Hindlimb muscle (tissue), 1 donor: Measurements from ENCODE around the gene COL4A2. TPM values are rescaled to one million over a fixed set of nuclear protein-coding genes. Genes with fewer than 3 reads are reported as not detected.

Experiments
- DNase-seq: peaks from one replicate; pipeline ENCODE4 v3.0.0-alpha.2; 2013
- polyA plus RNA-seq: library from polyadenylated mRNA; unstranded; fragments of 120-200 nt; gene quantifications from one replicate; pipeline ENCODE4 v1.2.1, GENCODE V29; 2013; ENCODE audit not compliant: insufficient read length

COL4A2 gene
- polyA plus RNA-seq, 1 donor, result 562 TPM

- DNase-seq, result no peak
These were observed 192.7 kb downstream of the COL4A2 start for GRCh38 chr13:110499621-110500281.

GRCh38 chr13:110500341-110500740 lies 193.3 kb downstream of the COL4A2 start:
- no peak for DNase-seq

- DNase-seq, result no peak
These were observed 194.1 kb downstream of the COL4A2 start for GRCh38 chr13:110501188-110501587.

- no peak for DNase-seq
These were observed 196.2 kb downstream of the COL4A2 start for GRCh38 chr13:110503037-110503901.

- DNase-seq, result no peak
These were observed 197.0 kb downstream of the COL4A2 start for GRCh38 chr13:110503979-110504499.

- no peak for DNase-seq
These were observed 198.5 kb downstream of the COL4A2 start for GRCh38 chr13:110505594-110505993.

GRCh38 chr13:110506396-110506795 lies 199.3 kb downstream of the COL4A2 start:
- DNase-seq, result no peak

- DNase-seq, result no peak
These were observed 199.9 kb downstream of the COL4A2 start for GRCh38 chr13:110506859-110507566.

- DNase-seq, result no peak
These were observed 200.7 kb downstream of the COL4A2 start for GRCh38 chr13:110507678-110508381.

- no peak for DNase-seq
These were observed 202.4 kb downstream of the COL4A2 start for GRCh38 chr13:110509478-110509926.

- DNase-seq, result peak; percentile 40
These were observed 203.1 kb downstream of the COL4A2 start for GRCh38 chr13:110509971-110510786.

- DNase-seq, result no peak
These were observed 204.6 kb downstream of the COL4A2 start for GRCh38 chr13:110511509-110512181.

- DNase-seq, result no peak
These were observed 205.2 kb downstream of the COL4A2 start for GRCh38 chr13:110512198-110512740.

GRCh38 chr13:110516500-110516899 lies 209.4 kb downstream of the COL4A2 start:
- no peak for DNase-seq

GRCh38 chr13:110517505-110518225 lies 210.6 kb downstream of the COL4A2 start:
- no peak for DNase-seq

GRCh38 chr13:110518226-110518525 lies 211.1 kb downstream of the COL4A2 start:
- DNase-seq, result no peak

- DNase-seq, result no peak
These were observed 211.5 kb downstream of the COL4A2 start for GRCh38 chr13:110518571-110518970.

GRCh38 chr13:110519046-110519445 lies 212.0 kb downstream of the COL4A2 start:
- DNase-seq, result no peak

- DNase-seq, result no peak
These were observed 212.4 kb downstream of the COL4A2 start for GRCh38 chr13:110519506-110519905.
